Mucosa of rectum (tissue), 2 donors: ENCODE results near the gene HLA-DMB.
A peak's percentile ranks its signal among the peaks of the same experiment; 100 is the strongest.
"Not testable (repeated sequence)": the region's sequence is repeated elsewhere in the genome, so short reads cannot be mapped to it uniquely, and the experiment has no call there.

ENCODE experiments used
- H3K27ac ChIP-seq, 2 donors: one replicate each; pipeline ENCODE4 v1.7.0; 2013; ENCODE audit warnings: inconsistent platforms in 2 of 2, low read depth in 2 of 2, low read length in 2 of 2
- H3K27me3 ChIP-seq, 2 donors: one replicate each; pipeline ENCODE4 v1.7.0; 2013; ENCODE audit warnings: low read length in 2 of 2; ENCODE audit not compliant: control insufficient read depth in 2 of 2, insufficient read depth in 2 of 2
- H3K36me3 ChIP-seq, 2 donors: one replicate each; pipeline ENCODE4 v1.7.0; 2013; ENCODE audit warnings: low read length in 2 of 2; ENCODE audit not compliant: control insufficient read depth in 2 of 2, insufficient read depth in 2 of 2
- H3K4me1 ChIP-seq, 2 donors: one replicate each; pipeline ENCODE4 v1.7.0; 2013; ENCODE audit warnings: low read length in 2 of 2, mild to moderate bottlenecking in 1 of 2; ENCODE audit not compliant: control insufficient read depth in 2 of 2, insufficient read depth in 2 of 2
- H3K4me3 ChIP-seq, 2 donors: one replicate each; pipeline ENCODE4 v1.7.0; 2013; ENCODE audit warnings: low read length in 2 of 2
- H3K9ac ChIP-seq, 2 donors: one replicate each; pipeline ENCODE4 v1.7.0; 2013; ENCODE audit warnings: low read length in 2 of 2, low read depth in 1 of 2, mild to moderate bottlenecking in 1 of 2
- H3K9me3 ChIP-seq, 2 donors: one replicate each; pipeline ENCODE4 v1.7.0; 2013; ENCODE audit warnings: low read length in 2 of 2; ENCODE audit not compliant: control insufficient read depth in 2 of 2
- donor health status: healthy.
- donor health status: Normal muscosa, but diverticular disease.

HLA-DMB gene

DNA sequence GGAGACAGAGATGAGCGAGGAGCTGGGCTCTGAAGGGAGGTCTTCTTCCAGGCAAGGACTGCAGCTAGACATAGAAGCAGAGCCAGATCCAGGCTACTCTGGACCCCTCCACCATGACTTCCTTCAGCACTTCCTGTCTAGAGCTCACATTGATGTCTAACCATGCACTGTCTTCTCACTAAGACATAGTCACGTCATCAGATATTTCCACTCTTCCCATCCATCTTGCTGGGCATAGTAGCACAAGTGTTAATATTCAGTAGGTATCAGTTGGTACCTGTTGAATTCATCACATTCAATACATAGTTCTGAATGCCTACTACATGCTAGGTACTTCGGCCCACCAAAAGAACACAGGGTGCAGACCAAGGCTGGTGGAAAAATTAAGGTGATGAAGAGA lies 9.2 kb upstream of the HLA-DMB start:
- no peak overlapping the region for H3K9ac ChIP-seq
- H3K4me3 ChIP-seq: no peak overlapping the region
- no peaks in the 10 kb centered on the region for H3K27me3 ChIP-seq
- no peaks in the 10 kb centered on the region for H3K36me3 ChIP-seq
- H3K4me1 ChIP-seq: peaks cover 10 to 19% of the 10 kb centered on the region in 2 donors
- no peak overlapping the region for H3K27ac ChIP-seq
- H3K9me3 ChIP-seq: no peaks in the 10 kb centered on the region

DNA sequence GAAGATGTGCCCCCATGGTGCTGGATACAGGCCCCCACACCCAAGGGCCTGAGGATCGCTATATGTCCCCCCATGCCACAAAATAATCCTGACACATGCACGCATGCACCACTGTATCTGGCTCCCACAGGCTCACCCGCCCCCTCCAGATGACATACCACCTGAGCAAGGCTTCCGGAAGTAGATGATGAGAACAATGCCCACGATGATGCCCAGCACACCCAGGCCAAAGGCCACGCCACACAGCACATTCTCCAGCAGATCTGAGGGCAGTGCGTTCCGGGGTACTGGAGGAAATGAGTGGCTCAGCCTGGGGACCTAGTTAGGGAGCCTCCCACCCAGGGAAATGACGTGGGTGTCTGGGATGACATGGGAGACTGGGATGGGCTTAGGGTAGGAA lies 8.3 kb upstream of the HLA-DMB start:
- H3K9ac ChIP-seq: no peak overlapping the region
- no peak overlapping the region for H3K4me3 ChIP-seq
- H3K27ac ChIP-seq: no peak overlapping the region
- H3K27me3 ChIP-seq: no peaks in the 10 kb centered on the region
- peaks cover 15 to 22% of the 10 kb centered on the region in 2 donors for H3K4me1 ChIP-seq
- no peaks in the 10 kb centered on the region for H3K36me3 ChIP-seq
- no peaks in the 10 kb centered on the region for H3K9me3 ChIP-seq

DNA sequence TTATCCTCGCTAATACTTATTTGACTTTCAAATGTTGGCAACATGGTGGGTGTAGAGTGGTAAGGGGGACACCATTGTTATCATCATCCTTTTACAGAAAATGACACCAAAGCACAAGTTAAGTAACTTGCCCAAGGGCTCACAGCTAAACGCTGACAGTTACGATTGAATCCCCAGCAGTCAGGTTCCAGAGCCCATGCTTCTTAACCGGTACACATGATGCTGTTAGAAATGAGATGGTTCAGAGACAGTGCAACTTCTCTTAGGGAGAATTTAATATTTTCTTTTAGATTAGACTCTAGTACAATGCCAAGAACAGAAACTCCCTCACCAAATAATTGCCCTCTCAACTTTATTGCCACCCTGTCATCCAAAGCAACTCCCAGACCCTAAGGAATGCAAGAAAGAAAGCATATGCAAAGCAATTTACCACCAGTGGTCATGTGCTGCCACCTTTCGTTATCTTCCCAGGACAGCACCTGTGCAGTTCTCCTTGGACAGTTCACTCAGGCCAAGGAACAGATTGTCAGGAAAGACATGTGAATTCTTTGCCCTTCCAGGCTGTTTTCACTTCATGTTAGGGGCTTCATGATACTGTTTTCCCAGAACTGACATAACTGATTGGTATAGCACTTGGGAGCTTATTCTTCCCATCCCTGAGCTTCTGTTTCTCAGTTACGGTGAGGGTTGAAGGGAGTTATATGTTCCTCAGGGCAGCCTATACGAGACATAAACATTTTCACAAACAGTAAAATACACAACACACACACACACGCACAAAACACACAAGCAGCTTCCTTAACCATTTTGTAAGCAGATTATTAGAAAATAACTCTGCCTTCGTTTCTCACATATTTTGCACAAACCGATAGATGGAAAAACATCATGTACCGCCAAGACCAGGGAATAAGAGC lies 7.0 kb upstream of the HLA-DMB start:
- no peak overlapping the region for H3K9ac ChIP-seq
- H3K4me1 ChIP-seq: peaks cover 15 to 16% of the 10 kb centered on the region in 2 donors
- H3K27ac ChIP-seq: no peak overlapping the region
- no peaks in the 10 kb centered on the region for H3K27me3 ChIP-seq
- H3K36me3 ChIP-seq: no peaks in the 10 kb centered on the region
- H3K4me3 ChIP-seq: no peak overlapping the region
- no peaks in the 10 kb centered on the region for H3K9me3 ChIP-seq

DNA sequence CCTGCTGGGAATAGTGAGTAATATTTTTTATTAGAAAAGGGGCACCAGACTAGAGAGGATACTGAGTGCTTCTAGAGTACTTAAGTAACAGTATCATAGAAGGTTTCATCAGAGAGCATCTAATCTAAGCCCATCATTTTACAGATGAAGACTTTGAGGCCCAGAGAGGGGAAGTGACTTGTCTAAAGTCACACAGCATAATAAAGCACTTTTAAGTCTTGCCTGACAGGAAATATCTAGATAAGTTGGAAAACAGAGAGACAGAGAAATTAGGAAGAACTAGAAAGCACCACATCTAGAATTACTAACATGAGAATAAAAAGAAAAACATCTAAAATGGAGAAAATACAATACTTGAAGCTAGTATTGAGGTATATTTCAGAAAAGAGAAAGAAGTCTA lies 6.1 kb upstream of the HLA-DMB start:
- H3K4me1 ChIP-seq: peaks cover 10 to 15% of the 10 kb centered on the region in 2 donors
- H3K27me3 ChIP-seq: no peaks in the 10 kb centered on the region
- H3K36me3 ChIP-seq: no peaks in the 10 kb centered on the region
- no peak overlapping the region for H3K27ac ChIP-seq
- H3K9me3 ChIP-seq: no peaks in the 10 kb centered on the region
- H3K4me3 ChIP-seq: no peak overlapping the region
- no peak overlapping the region for H3K9ac ChIP-seq

DNA sequence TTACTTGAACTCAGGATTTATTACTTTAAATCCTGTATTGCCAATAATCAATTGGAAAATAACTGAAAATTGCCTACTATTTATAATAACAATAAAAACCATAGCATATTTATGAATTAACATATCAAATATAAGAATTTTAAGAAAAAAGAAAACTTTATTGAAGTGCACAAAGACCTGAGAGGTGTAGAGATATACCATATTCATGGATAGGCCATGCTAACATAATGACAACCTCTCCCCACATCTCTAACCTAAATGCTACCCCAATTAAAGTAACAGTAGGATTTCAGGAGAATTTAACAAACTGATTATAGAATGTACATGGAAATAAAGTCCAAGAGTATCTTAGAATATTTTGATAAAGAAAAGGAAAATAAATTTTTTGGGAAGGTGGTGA lies 5.1 kb upstream of the HLA-DMB start:
- no peaks in the 10 kb centered on the region for H3K27me3 ChIP-seq
- peaks cover 10 to 19% of the 10 kb centered on the region in 2 donors for H3K4me1 ChIP-seq
- H3K36me3 ChIP-seq: no peaks in the 10 kb centered on the region
- H3K27ac ChIP-seq: no peak overlapping the region
- H3K9ac ChIP-seq: no peak overlapping the region
- H3K4me3 ChIP-seq: no peak overlapping the region
- H3K9me3 ChIP-seq: no peaks in the 10 kb centered on the region

DNA sequence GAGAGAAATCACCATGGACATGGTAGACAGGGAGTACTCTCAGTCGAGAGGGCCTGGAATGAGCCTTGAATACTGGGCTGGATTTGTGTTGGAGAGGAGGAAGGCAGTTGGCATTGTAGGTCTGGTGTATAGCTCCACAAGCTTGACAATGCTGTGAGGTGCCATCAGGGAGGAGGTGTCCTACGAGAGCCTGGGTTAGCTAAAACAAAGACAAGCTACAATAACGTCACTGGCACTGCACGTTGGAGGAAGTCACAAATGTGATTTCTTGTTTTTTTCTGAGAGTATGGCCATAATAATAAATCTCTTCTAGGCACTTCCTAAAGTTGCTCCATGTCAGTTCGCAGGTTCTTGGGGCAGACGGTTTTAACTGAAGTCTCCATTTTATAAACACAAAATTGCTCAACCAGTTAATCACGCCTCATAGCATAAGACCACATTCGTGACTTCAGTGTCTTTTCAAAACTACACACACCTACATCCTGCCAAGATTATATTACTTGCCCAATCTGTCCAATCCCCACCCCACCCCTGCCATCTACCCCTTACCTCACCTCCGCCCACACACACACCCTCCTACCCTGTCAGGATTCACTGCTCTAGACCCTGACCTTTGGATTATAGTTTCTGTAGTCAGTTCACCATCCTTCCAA lies 4.4 kb upstream of the HLA-DMB start:
- peak overlapping the region in 1 of 2 donors; percentile 5 for H3K9ac ChIP-seq
- peaks cover 10 to 24% of the 10 kb centered on the region in 2 donors for H3K4me1 ChIP-seq
- no peaks in the 10 kb centered on the region for H3K36me3 ChIP-seq
- H3K9me3 ChIP-seq: no peaks in the 10 kb centered on the region
- H3K27ac ChIP-seq: peak overlapping the region; percentile 28 to 62
- peak overlapping the region in 1 of 2 donors; percentile 49 for H3K4me3 ChIP-seq
- H3K27me3 ChIP-seq: no peaks in the 10 kb centered on the region

DNA sequence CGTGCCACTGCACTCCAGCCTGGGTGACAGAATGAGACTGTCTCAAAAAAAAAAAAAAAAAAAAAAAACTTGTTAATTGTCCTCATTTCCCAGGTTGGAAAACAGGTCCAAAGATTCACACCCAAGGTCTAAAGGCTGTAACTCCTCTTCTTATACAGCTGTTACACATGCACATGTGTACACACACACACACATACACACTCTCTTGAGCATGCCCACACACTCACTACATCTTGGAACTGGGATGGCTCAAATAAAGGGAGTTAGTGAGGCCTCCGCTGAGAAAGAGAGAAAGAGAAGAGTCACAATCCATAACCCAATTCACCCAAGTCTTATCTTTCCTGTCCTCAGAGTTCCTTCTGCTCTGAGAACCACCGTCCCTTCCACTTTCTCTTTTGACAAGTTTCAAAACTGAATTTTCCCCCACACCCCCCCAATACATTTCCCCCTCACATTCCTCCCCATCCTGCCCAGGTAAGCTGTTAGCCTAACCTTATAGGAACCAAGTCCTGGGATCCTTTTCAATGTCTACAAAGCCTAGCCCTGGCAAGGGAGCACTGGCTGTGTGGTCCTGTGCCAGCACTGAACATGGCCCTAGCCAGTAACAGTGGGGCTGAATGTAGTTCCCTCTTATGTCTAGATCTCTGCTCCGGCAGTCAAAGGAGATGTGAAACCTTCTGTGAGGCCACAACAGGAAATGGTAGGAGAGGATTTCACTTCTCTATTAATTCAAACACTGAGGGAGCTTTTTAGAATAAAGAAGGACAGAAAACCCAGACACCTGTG lies 3.2 kb upstream of the HLA-DMB start:
- no peaks in the 10 kb centered on the region for H3K27me3 ChIP-seq
- no peaks in the 10 kb centered on the region for H3K9me3 ChIP-seq
- peak overlapping the region in 1 of 2 donors; percentile 34 for H3K9ac ChIP-seq
- peaks cover 10 to 22% of the 10 kb centered on the region in 2 donors for H3K4me1 ChIP-seq
- H3K27ac ChIP-seq: peak overlapping the region; percentile 56 to 62
- no peaks in the 10 kb centered on the region for H3K36me3 ChIP-seq
- H3K4me3 ChIP-seq: peak overlapping the region in 1 of 2 donors; percentile 55

DNA sequence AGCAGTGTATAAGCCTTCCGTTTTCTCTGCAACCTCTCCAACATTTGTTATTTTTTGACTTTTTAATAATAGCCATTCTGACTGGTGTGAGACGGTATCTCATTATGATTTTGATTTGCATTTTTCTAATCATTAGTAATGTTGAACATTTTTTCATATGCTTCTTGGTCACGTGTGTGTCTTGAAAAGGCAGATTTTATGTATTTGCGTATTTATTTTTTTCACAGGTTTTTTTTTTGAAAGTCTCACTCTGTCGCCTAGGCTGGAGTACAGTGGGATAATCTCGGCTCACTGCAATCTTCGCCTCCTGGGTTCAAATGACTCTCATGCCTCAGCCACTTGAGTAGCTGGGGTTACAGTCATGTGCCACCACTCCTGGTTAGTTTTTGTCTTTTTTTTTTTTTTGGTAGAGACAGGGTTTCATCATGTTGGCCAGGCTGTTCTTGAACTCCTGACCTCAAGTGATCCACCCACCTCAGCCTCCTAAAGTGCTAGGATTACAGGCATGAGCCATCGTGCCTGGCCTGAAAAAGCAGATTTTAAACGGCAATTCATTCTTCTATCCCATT lies 1.8 kb upstream of the HLA-DMB start:
- H3K36me3 ChIP-seq, H3K9me3 ChIP-seq, H3K9ac ChIP-seq, H3K27me3 ChIP-seq, H3K4me3 ChIP-seq: not testable (repeated sequence)
- Histone ChIP-seq H3K27ac (peak overlapping the region in 1 of 2 donors; percentile 16), H3K4me1 (peaks cover 10 to 20% of the 10 kb centered on the region in 2 donors)

DNA sequence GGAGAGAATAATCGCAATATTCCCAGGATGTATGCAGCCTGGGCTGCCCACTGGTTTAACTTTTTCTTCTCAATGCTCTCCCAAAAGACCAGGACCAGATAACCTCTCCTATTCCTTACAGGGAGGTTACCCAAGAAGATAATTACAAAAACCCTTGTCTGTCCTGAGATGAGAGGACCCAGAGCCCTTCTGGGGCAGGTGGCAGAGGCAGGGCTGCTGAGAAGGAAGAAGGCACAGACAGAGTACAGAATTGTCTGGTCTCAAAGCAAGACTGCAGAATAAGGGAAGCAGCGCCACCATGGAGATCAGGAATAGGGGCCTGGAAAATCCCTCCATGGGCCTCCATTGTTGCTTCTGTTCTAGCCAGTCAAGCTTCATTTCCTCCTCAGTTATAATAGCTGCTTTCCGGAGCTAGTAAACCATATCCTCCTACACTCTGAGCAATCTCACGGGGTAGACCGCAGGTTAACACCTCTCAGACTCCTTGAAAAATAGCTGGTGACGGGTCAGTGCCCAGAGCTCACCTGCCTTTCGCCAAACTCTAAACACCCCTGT lies 463 bp upstream of the HLA-DMB start:
- peak overlapping the region in 1 of 2 donors; percentile 78 for H3K4me3 ChIP-seq
- H3K9me3 ChIP-seq: no peaks in the 10 kb centered on the region
- peak overlapping the region; percentile 59 to 88 for H3K27ac ChIP-seq
- no peaks in the 10 kb centered on the region for H3K27me3 ChIP-seq
- peaks cover 10 to 20% of the 10 kb centered on the region in 2 donors for H3K4me1 ChIP-seq
- H3K9ac ChIP-seq: peak overlapping the region; percentile 2 to 76
- H3K36me3 ChIP-seq: no peaks in the 10 kb centered on the region
